Transverse colon (tissue), 4 donors: ENCODE results near the gene NFAT5. TPM values are rescaled to one million over a fixed set of nuclear protein-coding genes. Genes with fewer than 3 reads are reported as not detected.
"Not testable (repeated sequence)": the region's sequence is repeated elsewhere in the genome, so short reads cannot be mapped to it uniquely, and the experiment has no call there.

Source experiments
- DNase-seq: peaks from one replicate; pipeline ENCODE4 v3.0.0-alpha.2; 2019
- H3K27ac ChIP-seq, 4 donors: fragments of 200-600 bp; sonication (generic); 2 replicates each; pipeline ENCODE4 v1.5.1; 2016 to 2018; ENCODE audit warnings: inconsistent platforms in 4 of 4
- H3K27me3 ChIP-seq: fragments of 200-600 bp; sonication (generic); 2 replicates; pipeline ENCODE4 v1.5.1; 2017; ENCODE audit warnings: inconsistent platforms
- H3K36me3 ChIP-seq, 4 donors: fragments of 200-600 bp; sonication (generic); 2 replicates each; pipeline ENCODE4 v1.5.1; 2017 to 2019; ENCODE audit warnings: inconsistent platforms in 4 of 4
- H3K4me1 ChIP-seq, 4 donors: fragments of 200-600 bp; sonication (generic); 2 replicates each; pipeline ENCODE4 v1.5.1; 2017 to 2020; ENCODE audit warnings: inconsistent platforms in 4 of 4
- H3K4me3 ChIP-seq, 4 donors: fragments of 200-600 bp; sonication (generic); 1 replicate in 1 of 4; 2 replicates in 3 of 4; pipeline versions ENCODE4 v1.5.1 to v1.6.1; 2017 to 2019; ENCODE audit warnings: inconsistent platforms in 4 of 4
- H3K9me3 ChIP-seq, 2 donors: fragments of 200-600 bp; sonication (generic); 2 replicates each; pipeline ENCODE4 v1.5.1; 2017 to 2019; ENCODE audit warnings: inconsistent platforms in 2 of 2
- CTCF ChIP-seq, 5 experiments: fragments of 200-600 bp in 3 of 5; fragments of 450-650 bp in 2 of 5; sonication (generic) in 3 of 5; IDR thresholded peaks; 1 replicate in 2 of 5; 2 replicates in 3 of 5; pipeline ENCODE4 v1.5.1; 2016 to 2017; ENCODE audit warnings: antibody characterized with exemption in 5 of 5, inconsistent platforms in 3 of 5, mild to moderate bottlenecking in 2 of 5, moderate library complexity in 1 of 5
- EP300 ChIP-seq: sonication (generic); formaldehyde crosslinking; IDR thresholded peaks from one replicate; pipeline ENCODE4 v1.6.1; 2017; ENCODE audit warnings: antibody characterized with exemption, low read depth
- POLR2A ChIP-seq: fragments of 450-650 bp; IDR thresholded peaks from one replicate; pipeline ENCODE4 v1.6.1; 2016; ENCODE audit warnings: antibody characterized with exemption, mild to moderate bottlenecking, moderate library complexity
- POLR2AphosphoS5 ChIP-seq, 3 donors: sonication (generic); formaldehyde crosslinking; IDR thresholded peaks; one replicate each; pipeline ENCODE4 v1.6.1; 2016; ENCODE audit warnings: antibody characterized with exemption in 3 of 3
- WGBS, 2 donors: methylation state at CpG; one replicate each; pipeline ENCODE4 v1.1.5; 2018; ENCODE audit warnings: low coverage in 1 of 2; 5-methylcytosine and 5-hydroxymethylcytosine counted together
- in situ Hi-C, 4 donors: fragments of 200-750 bp; cut with MboI; loops; one replicate each; pipeline versions ENCODE4 v1.15.0 to v1.15.1; 2017; ENCODE audit warnings: low sequenced_read_pairs in 3 of 4, low pct_ligation_motif_present in 1 of 4, low pct_unique_long_range_greater_than_20kb in 1 of 4
- intact Hi-C: fragments of 100-400 bp; cut with DNase I; formaldehyde crosslinking; loops from one replicate; pipeline ENCODE4 v1.15.1; 2023; ENCODE audit warnings: low total_unique reads
- total RNA-seq, 4 donors: library from RNA; depleted of rRNA; stranded (reverse); fragments of >200 nt; gene quantifications; one replicate each; pipeline ENCODE4 v1.1.0, GENCODE V29; 2016

The NFAT5 gene
- total RNA-seq, 4 donors from 2014 or later = 37.3 to 131 (median 88.8) TPM

GRCh38 chr16:69626256-69626655, 60.5 kb downstream of the NFAT5 start:
- Histone ChIP-seq H3K9me3 (no peaks in the 10 kb centered on the region), H3K27ac (no peak overlapping the region), H3K4me3 (no peak overlapping the region), H3K36me3 (no peaks in the 10 kb centered on the region), H3K4me1 (peaks cover 0 to 2% (median 0%) of the 10 kb centered on the region in 4 donors), H3K27me3 (no peaks in the 10 kb centered on the region)
- 86 to 88% methylated on average over 2 of the region's 2 CpGs for WGBS, 2 donors
- in situ Hi-C loops = no loop called here
- DNase-seq = no peak
- intact Hi-C loops = no loop called here
- TF ChIP-seq POLR2AphosphoS5 (IDR thresholded peaks at IDR 0.05) = no peak
- no peak for TF ChIP-seq EP300
- no peak for TF ChIP-seq CTCF (IDR thresholded peaks at IDR 0.05)
- no peak for TF ChIP-seq POLR2A

- Histone ChIP-seq H3K27me3 (no peaks in the 10 kb centered on the region), H3K9me3 (peaks cover 0 to 7% of the 10 kb centered on the region in 2 donors), H3K4me3 (no peak overlapping the region), H3K27ac (no peak overlapping the region), H3K36me3 (peaks cover 0 to 25% (median 14%) of the 10 kb centered on the region in 4 donors), H3K4me1 (no peaks in the 10 kb centered on the region)
- no peak for TF ChIP-seq EP300
- TF ChIP-seq POLR2AphosphoS5 (IDR thresholded peaks at IDR 0.05) = no peak
- TF ChIP-seq CTCF (IDR thresholded peaks at IDR 0.05) = no peak
- no peak for TF ChIP-seq POLR2A
- intact Hi-C loops (no loop called here), in situ Hi-C loops (no loop called here)
- no peak for DNase-seq
These were observed 67.1 kb downstream of the NFAT5 start for GRCh38 chr16:69632828-69633227.

- Histone ChIP-seq H3K27me3 (no peaks in the 10 kb centered on the region), H3K36me3 (peaks cover 0 to 25% (median 14%) of the 10 kb centered on the region in 4 donors), H3K9me3 (peaks cover 0 to 7% of the 10 kb centered on the region in 2 donors), H3K27ac (no peak overlapping the region), H3K4me1 (no peaks in the 10 kb centered on the region), H3K4me3 (no peak overlapping the region)
- intact Hi-C loops (no loop called here), in situ Hi-C loops (no loop called here)
- TF ChIP-seq EP300 = no peak
- TF ChIP-seq POLR2AphosphoS5 (IDR thresholded peaks at IDR 0.05) = no peak
- no peak for TF ChIP-seq CTCF (IDR thresholded peaks at IDR 0.05)
- no peak for TF ChIP-seq POLR2A
- DNase-seq = no peak
These were observed 67.6 kb downstream of the NFAT5 start for GRCh38 chr16:69633375-69633774.

GRCh38 chr16:69636563-69637146, 70.9 kb downstream of the NFAT5 start:
- H3K4me1 ChIP-seq, DNase-seq, intact Hi-C loops, H3K27ac ChIP-seq, in situ Hi-C loops, H3K27me3 ChIP-seq, H3K9me3 ChIP-seq, H3K4me3 ChIP-seq: not testable (repeated sequence)
- WGBS, 2 donors = 94 to 100% methylated on average over 1 to 3 of the region's 3 CpGs
- peaks cover 0 to 22% (median 14%) of the 10 kb centered on the region in 4 donors for H3K36me3 ChIP-seq

- intact Hi-C loops, DNase-seq, H3K9me3 ChIP-seq, in situ Hi-C loops, H3K4me3 ChIP-seq, H3K4me1 ChIP-seq, H3K27me3 ChIP-seq, H3K27ac ChIP-seq: not testable (repeated sequence)
- WGBS, 2 donors = 93 to 100% methylated on average over 3 of the region's 3 CpGs
- peaks cover 0 to 21% (median 13%) of the 10 kb centered on the region in 4 donors for H3K36me3 ChIP-seq
These were observed 71.6 kb downstream of the NFAT5 start for GRCh38 chr16:69637206-69637865.

- peaks cover 0 to 21% (median 6%) of the 10 kb centered on the region in 4 donors for H3K36me3 ChIP-seq
- WGBS, 2 donors = 99 to 100% methylated on average over 3 of the region's 3 CpGs
- in situ Hi-C loops, DNase-seq, H3K27ac ChIP-seq, H3K27me3 ChIP-seq, H3K9me3 ChIP-seq, H3K4me3 ChIP-seq, intact Hi-C loops, H3K4me1 ChIP-seq: not testable (repeated sequence)
These were observed 78.2 kb downstream of the NFAT5 start for GRCh38 chr16:69643997-69644396.
